ENCODE data around the gene NFIC.

NFIC gene

GRCh38 chr19:3464587-3465235, 98.3 kb downstream of the NFIC start:
- no peak for DNase-seq
- no peaks in the 10 kb centered on the region for H3K9me2 ChIP-seq (replicated peaks; ENCODE audit: insufficient read depth, low read length)
- no peaks in the 10 kb centered on the region for H3K36me3 ChIP-seq (replicated peaks; ENCODE audit: insufficient read depth, low read length)
- H3K27ac ChIP-seq (ENCODE audit: low read length), result no peak overlapping the region
- TF ChIP-seq CTCF (IDR thresholded peaks at IDR 0.05; ENCODE audit: low read length) (no peak), EZH2 (optimal IDR thresholded peaks at IDR 0.05; ENCODE audit: low read depth, low read length) (no peak), EZH2phosphoT487 (IDR thresholded peaks at IDR 0.05; ENCODE audit: low read length) (no peak)
- H2AFZ ChIP-seq (ENCODE audit: low read length), result no peak overlapping the region
- no peaks in the 10 kb centered on the region for H4K20me1 ChIP-seq (ENCODE audit: insufficient read depth, low read length)
- no peaks in the 10 kb centered on the region for H3K9me3 ChIP-seq (replicated peaks; ENCODE audit: insufficient read depth, low read length)
- H3K79me2 ChIP-seq (ENCODE audit: low read length), result no peaks in the 10 kb centered on the region
- H3F3A ChIP-seq (ENCODE audit: insufficient read depth, low read length), result no peaks in the 10 kb centered on the region
- no peaks in the 10 kb centered on the region for H3K4me1 ChIP-seq (ENCODE audit: low read length)
- H3K4me2 ChIP-seq (ENCODE audit: low read depth, low read length), result no peak overlapping the region
- H3K4me3 ChIP-seq (ENCODE audit: low read length), result no peak overlapping the region
- H3K27me3 ChIP-seq (replicated peaks; ENCODE audit: insufficient read depth, low read length), result peaks cover 81% of the 10 kb centered on the region
- H3K9ac ChIP-seq (ENCODE audit: low read length), result no peak overlapping the region

DNA sequence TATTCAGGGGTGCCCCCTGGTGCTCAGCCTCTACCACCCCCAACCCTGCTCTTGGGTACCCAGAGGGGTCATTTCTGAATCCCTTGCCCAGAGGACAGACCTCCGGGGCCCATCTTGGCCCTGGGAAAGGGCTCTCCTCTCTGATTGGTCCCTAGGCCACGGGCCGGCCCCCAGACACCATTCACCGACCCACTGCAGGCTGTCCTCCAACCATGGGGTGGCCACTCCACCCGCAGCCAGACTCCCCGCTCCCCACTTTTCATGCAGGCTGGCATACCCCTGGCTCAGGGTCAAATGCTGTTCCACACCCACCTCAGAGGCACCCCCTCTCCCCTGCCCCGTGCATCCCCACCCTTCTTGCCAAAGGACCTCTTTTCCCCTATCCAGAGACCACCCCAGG, 99.2 kb downstream of the NFIC start:
- Histone ChIP-seq H3K9ac (ENCODE audit: low read length) (no peak overlapping the region), H3K4me1 (ENCODE audit: low read length) (no peaks in the 10 kb centered on the region), H3K79me2 (ENCODE audit: low read length) (no peaks in the 10 kb centered on the region), H3K36me3 (replicated peaks; ENCODE audit: insufficient read depth, low read length) (no peaks in the 10 kb centered on the region), H2AFZ (ENCODE audit: low read length) (no peak overlapping the region), H3K27ac (ENCODE audit: low read length) (no peak overlapping the region), H3K9me2 (replicated peaks; ENCODE audit: insufficient read depth, low read length) (no peaks in the 10 kb centered on the region), H3K4me3 (ENCODE audit: low read length) (no peak overlapping the region), H3F3A (ENCODE audit: insufficient read depth, low read length) (no peaks in the 10 kb centered on the region), H4K20me1 (ENCODE audit: insufficient read depth, low read length) (no peaks in the 10 kb centered on the region), H3K4me2 (ENCODE audit: low read depth, low read length) (no peak overlapping the region), H3K9me3 (replicated peaks; ENCODE audit: insufficient read depth, low read length) (no peaks in the 10 kb centered on the region), H3K27me3 (replicated peaks; ENCODE audit: insufficient read depth, low read length) (peaks cover 81% of the 10 kb centered on the region)
- DNase-seq, result no peak
- TF ChIP-seq CTCF (IDR thresholded peaks at IDR 0.05; ENCODE audit: low read length) (no peak), EZH2 (optimal IDR thresholded peaks at IDR 0.05; ENCODE audit: low read depth, low read length) (no peak), EZH2phosphoT487 (IDR thresholded peaks at IDR 0.05; ENCODE audit: low read length) (no peak)

DNA sequence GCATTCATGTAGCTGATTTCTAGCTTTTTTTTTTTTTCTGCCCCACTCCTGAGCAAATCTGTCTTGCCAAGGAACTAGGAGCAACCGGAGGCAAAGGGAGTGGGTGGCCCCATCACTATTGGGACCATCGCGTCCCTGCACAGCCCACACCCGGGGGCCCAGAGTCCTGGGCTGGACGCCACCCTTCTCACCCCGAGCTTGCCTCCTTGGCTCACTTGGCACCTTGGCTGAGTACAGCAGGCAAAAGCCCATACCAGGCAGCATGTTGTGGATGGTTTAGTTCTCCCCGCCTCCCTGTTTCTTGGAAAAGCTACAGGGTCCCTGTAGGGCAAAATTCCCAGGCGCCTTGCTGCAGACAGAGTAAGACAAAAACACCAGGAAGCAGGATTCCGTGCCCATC, 100.3 kb downstream of the NFIC start:
- Histone ChIP-seq H3K9me3 (replicated peaks; ENCODE audit: insufficient read depth, low read length) (no peaks in the 10 kb centered on the region), H4K20me1 (ENCODE audit: insufficient read depth, low read length) (no peaks in the 10 kb centered on the region), H3K36me3 (replicated peaks; ENCODE audit: insufficient read depth, low read length) (no peaks in the 10 kb centered on the region), H3F3A (ENCODE audit: insufficient read depth, low read length) (no peaks in the 10 kb centered on the region), H3K4me1 (ENCODE audit: low read length) (no peaks in the 10 kb centered on the region), H2AFZ (ENCODE audit: low read length) (no peak overlapping the region), H3K4me2 (ENCODE audit: low read depth, low read length) (no peak overlapping the region), H3K27me3 (replicated peaks; ENCODE audit: insufficient read depth, low read length) (peaks cover 79% of the 10 kb centered on the region), H3K9me2 (replicated peaks; ENCODE audit: insufficient read depth, low read length) (no peaks in the 10 kb centered on the region), H3K4me3 (ENCODE audit: low read length) (no peak overlapping the region), H3K79me2 (ENCODE audit: low read length) (no peaks in the 10 kb centered on the region), H3K9ac (ENCODE audit: low read length) (no peak overlapping the region), H3K27ac (ENCODE audit: low read length) (no peak overlapping the region)
- no peak for TF ChIP-seq CTCF (IDR thresholded peaks at IDR 0.05; ENCODE audit: low read length)
- no peak for TF ChIP-seq EZH2phosphoT487 (IDR thresholded peaks at IDR 0.05; ENCODE audit: low read length)
- TF ChIP-seq EZH2 (optimal IDR thresholded peaks at IDR 0.05; ENCODE audit: low read depth, low read length), result no peak
- no peak for DNase-seq

All from MM.1S (cell line).